Gastrocnemius medialis (tissue), 4 donors: ENCODE data around the gene OSBP2. TPM values are rescaled to one million over a fixed set of nuclear protein-coding genes. Genes with fewer than 3 reads are reported as not detected.

ENCODE experiments used
- ATAC-seq, 2 donors: fragments of 150-250 bp; one replicate each; pipeline ENCODE4 v1.9.1; 2016
- DNase-seq, 2 donors: peaks; one replicate each; pipeline ENCODE4 v3.0.0-alpha.2; 2019
- H3K27ac ChIP-seq, 4 donors: fragments of 200-600 bp; sonication (generic); 1 replicate in 1 of 4; 2 replicates in 3 of 4; pipeline ENCODE4 v1.5.1; 2016 to 2018; ENCODE audit warnings: mild to moderate bottlenecking in 2 of 4, moderate library complexity in 1 of 4
- H3K27me3 ChIP-seq, 3 donors: fragments of 200-600 bp; sonication (generic) in 2 of 3; 1 replicate in 1 of 3; 2 replicates in 2 of 3; pipeline versions ENCODE4 v1.5.1 to v1.6.0; 2016 to 2019; ENCODE audit warnings: mild to moderate bottlenecking in 1 of 3, moderate library complexity in 1 of 3
- H3K36me3 ChIP-seq, 2 donors: fragments of 200-600 bp; sonication (generic) in 1 of 2; one replicate each; pipeline ENCODE4 v1.5.1; 2017 to 2018
- H3K4me1 ChIP-seq, 2 donors: fragments of 200-600 bp; sonication (generic) in 1 of 2; one replicate each; pipeline ENCODE4 v1.5.1; 2016 to 2017; ENCODE audit warnings: mild to moderate bottlenecking in 2 of 2
- H3K4me3 ChIP-seq, 4 donors: fragments of 200-600 bp; sonication (generic) in 3 of 4; 1 replicate in 1 of 4; 2 replicates in 3 of 4; pipeline ENCODE4 v1.5.1; 2016 to 2019; ENCODE audit warnings: mild to moderate bottlenecking in 2 of 4
- H3K9me3 ChIP-seq, 3 donors: fragments of 200-600 bp; sonication (generic) in 2 of 3; 1 replicate in 1 of 3; 2 replicates in 2 of 3; pipeline ENCODE4 v1.5.1; 2016 to 2019
- POLR2A ChIP-seq, 2 donors: fragments of 450-650 bp; IDR thresholded peaks; one replicate each; pipeline ENCODE4 v1.6.1; 2017; ENCODE audit warnings: antibody characterized with exemption in 2 of 2, mild to moderate bottlenecking in 2 of 2, moderate library complexity in 2 of 2
- in situ Hi-C, 4 donors: fragments of 200-750 bp; cut with MboI; loops; one replicate each; pipeline versions ENCODE4 v1.15.0 to v1.8.0; 2017; ENCODE audit warnings: low sequenced_read_pairs in 4 of 4
- intact Hi-C: fragments of 100-400 bp; cut with DNase I; formaldehyde crosslinking; loops from one replicate; pipeline ENCODE4 v1.15.1; 2023; ENCODE audit warnings: low total_unique reads
- total RNA-seq, 4 donors: library from RNA; depleted of rRNA; stranded (reverse); fragments of >200 nt; gene quantifications; one replicate each; pipeline versions ENCODE4 v1.1.0 to v1.2.3, GENCODE V29; 2016
- TF ChIP-seq, protein P1 (sequence below), 5 experiments: fragments of 450-650 bp in 3 of 5; fragments of 200-600 bp in 2 of 5; sonication (generic) in 2 of 5; IDR thresholded peaks in 4 of 5; conservative IDR thresholded peaks in 1 of 5; 1 replicate in 4 of 5; 2 replicates in 1 of 5; pipeline ENCODE4 v1.5.1; 2016 to 2019; ENCODE audit warnings: antibody characterized with exemption in 5 of 5, mild to moderate bottlenecking in 3 of 5, moderate library complexity in 3 of 5

OSBP2 gene
- total RNA-seq, 4 donors from 2014 or later: 2.8 to 4.3 (median 3.0) TPM

DNA sequence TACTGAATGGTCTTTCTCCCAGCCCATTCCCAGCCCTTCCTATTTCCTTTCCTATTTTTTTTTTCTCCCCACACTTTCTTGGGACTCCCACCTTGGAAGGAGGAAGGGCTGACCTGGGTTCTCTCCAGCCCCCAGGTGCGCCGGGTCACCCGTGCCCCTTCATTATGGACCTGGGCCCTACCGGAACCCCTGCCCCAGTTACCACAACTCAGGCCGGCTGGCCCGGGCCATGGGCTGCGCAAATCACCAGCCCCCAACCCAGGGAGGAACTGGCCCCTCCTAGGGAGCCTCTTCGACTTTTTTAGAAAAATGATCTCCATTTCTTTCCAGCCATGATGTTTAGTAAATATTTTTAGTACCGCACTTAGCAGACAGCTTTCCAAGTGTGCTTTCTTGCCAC lies 211.7 kb downstream of the OSBP2 start:
- Histone ChIP-seq H3K9me3 (no peaks in the 10 kb centered on the region), H3K4me3 (no peak overlapping the region), H3K36me3 (no peaks in the 10 kb centered on the region), H3K4me1 (no peaks in the 10 kb centered on the region), H3K27ac (no peak overlapping the region), H3K27me3 (no peaks in the 10 kb centered on the region)
- intact Hi-C loops: no loop called here
- in situ Hi-C loops: loop anchor here in 1 of 4 donors (25.0 kb wide), 1 partner anchor 269 kb away; the partner anchor contains the start of gene SLC35E4
- ATAC-seq (no peak), DNase-seq (no peak)
- TF ChIP-seq, protein P1, sequence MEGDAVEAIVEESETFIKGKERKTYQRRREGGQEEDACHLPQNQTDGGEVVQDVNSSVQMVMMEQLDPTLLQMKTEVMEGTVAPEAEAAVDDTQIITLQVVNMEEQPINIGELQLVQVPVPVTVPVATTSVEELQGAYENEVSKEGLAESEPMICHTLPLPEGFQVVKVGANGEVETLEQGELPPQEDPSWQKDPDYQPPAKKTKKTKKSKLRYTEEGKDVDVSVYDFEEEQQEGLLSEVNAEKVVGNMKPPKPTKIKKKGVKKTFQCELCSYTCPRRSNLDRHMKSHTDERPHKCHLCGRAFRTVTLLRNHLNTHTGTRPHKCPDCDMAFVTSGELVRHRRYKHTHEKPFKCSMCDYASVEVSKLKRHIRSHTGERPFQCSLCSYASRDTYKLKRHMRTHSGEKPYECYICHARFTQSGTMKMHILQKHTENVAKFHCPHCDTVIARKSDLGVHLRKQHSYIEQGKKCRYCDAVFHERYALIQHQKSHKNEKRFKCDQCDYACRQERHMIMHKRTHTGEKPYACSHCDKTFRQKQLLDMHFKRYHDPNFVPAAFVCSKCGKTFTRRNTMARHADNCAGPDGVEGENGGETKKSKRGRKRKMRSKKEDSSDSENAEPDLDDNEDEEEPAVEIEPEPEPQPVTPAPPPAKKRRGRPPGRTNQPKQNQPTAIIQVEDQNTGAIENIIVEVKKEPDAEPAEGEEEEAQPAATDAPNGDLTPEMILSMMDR (IDR thresholded peaks at IDR 0.05 in 4 of 5, conservative IDR thresholded peaks at IDR 0.05 in 1 of 5): no peak
- no peak for TF ChIP-seq POLR2A (IDR thresholded peaks at IDR 0.05)

DNA sequence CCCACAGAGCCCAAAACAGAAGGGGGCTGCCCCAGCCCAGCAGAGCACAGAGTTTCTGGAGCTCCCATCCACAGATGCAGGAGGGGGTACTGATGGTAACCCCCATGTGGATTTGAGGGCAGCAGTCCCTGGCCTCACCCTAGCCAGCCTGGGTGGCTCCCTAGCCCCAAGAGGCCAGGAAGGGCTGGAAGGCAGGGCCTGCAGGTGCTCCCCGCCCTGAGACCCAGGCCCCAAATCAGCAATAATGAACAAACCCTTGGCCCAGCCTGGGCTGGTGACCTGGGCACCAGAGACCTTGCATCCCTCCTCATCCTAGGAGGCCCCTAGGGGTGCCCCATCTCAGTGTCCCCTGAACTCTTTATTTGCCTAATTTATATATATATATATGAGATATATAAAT lies 212.3 kb downstream of the OSBP2 start:
- Histone ChIP-seq H3K36me3 (no peaks in the 10 kb centered on the region), H3K27me3 (no peaks in the 10 kb centered on the region), H3K4me3 (no peak overlapping the region), H3K9me3 (no peaks in the 10 kb centered on the region), H3K4me1 (no peaks in the 10 kb centered on the region), H3K27ac (no peak overlapping the region)
- in situ Hi-C loops (loop anchor here in 1 of 4 donors (25.0 kb wide), 1 partner anchor 270 kb away; the partner anchor contains the start of gene SLC35E4), intact Hi-C loops (no loop called here)
- no peak for ATAC-seq
- DNase-seq: no peak
- TF ChIP-seq POLR2A (IDR thresholded peaks at IDR 0.05): no peak
- TF ChIP-seq, protein P1 (IDR thresholded peaks at IDR 0.05 in 4 of 5, conservative IDR thresholded peaks at IDR 0.05 in 1 of 5): no peak

DNA sequence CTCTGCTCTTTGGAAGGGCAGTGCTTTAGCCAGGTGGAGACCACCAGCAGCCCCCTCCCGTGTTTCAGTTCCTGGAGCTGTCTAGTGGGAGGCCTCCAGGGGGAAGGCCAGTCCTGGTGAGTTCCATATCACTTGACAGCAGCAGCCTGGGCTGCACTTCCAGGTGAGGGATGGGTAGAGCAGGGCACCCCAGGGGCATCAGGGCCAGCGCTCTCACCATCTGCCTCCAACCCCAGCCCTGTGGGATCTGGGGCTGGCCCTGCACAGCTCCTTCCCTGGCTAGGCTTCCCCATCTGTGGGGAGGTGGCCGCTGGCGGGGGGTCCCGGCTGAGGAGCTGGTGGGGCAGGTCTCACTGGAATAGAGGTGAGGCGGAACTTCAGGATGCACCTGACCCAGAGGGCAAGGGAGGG lies 213.4 kb downstream of the OSBP2 start:
- H3K36me3 ChIP-seq: no peaks in the 10 kb centered on the region
- no peak for ATAC-seq
- TF ChIP-seq POLR2A (IDR thresholded peaks at IDR 0.05): no peak
- TF ChIP-seq, protein P1 (IDR thresholded peaks at IDR 0.05 in 4 of 5, conservative IDR thresholded peaks at IDR 0.05 in 1 of 5): no peak
- no peak overlapping the region for H3K4me3 ChIP-seq
- H3K4me1 ChIP-seq: no peaks in the 10 kb centered on the region
- in situ Hi-C loops (loop anchor here in 1 of 4 donors (25.0 kb wide), 1 partner anchor 271 kb away; the partner anchor contains the start of gene SLC35E4), intact Hi-C loops (no loop called here)
- H3K9me3 ChIP-seq: no peaks in the 10 kb centered on the region
- no peak overlapping the region for H3K27ac ChIP-seq
- H3K27me3 ChIP-seq: no peaks in the 10 kb centered on the region
- no peak for DNase-seq

DNA sequence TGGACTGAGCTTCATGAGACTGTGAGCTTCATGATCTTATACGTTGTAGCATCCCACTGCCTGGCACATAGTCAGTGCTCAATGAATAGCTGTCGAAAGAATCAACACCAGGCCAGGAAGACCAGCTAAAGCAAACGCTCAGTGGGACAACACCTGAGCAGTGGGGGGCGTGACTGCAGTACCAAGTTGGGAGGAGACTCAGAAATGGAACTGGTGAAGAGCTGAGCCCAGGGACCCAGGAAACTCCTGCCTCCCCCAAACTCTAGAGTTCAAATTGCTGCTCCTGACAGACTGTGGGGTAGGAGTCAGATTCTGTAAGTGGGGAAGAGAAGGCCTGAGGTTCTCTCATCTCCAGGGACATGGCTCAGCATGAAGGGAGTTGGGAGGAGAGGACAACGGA lies 214.6 kb downstream of the OSBP2 start:
- intact Hi-C loops (no loop called here), in situ Hi-C loops (loop anchor here in 1 of 4 donors (25.0 kb wide), 1 partner anchor 272 kb away; the partner anchor contains the start of gene SLC35E4)
- DNase-seq (no peak), ATAC-seq (no peak)
- Histone ChIP-seq H3K36me3 (no peaks in the 10 kb centered on the region), H3K4me1 (no peaks in the 10 kb centered on the region), H3K4me3 (no peak overlapping the region), H3K27me3 (no peaks in the 10 kb centered on the region), H3K9me3 (no peaks in the 10 kb centered on the region), H3K27ac (no peak overlapping the region)
- TF ChIP-seq, protein P1 (IDR thresholded peaks at IDR 0.05 in 4 of 5, conservative IDR thresholded peaks at IDR 0.05 in 1 of 5): no peak
- TF ChIP-seq POLR2A (IDR thresholded peaks at IDR 0.05): no peak

DNA sequence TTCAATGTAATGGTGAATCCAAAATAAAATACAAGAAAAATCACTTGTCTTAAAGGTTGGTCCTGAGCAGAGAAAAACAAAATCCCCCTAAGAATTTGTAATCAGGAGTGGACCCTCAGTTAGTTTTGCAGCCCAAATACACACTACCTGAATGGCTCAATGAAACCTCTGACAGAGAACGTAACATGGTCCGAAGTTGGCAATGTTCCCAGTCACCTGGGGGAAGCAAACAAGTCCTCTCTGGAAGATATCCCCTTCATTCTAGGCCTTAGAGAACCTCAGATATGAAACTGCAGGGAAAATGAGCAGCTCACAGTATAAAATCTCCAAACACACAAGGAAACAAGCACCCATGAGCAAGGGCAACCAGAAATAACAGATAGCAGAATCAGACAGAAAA lies 215.7 kb downstream of the OSBP2 start:
- H3K36me3 ChIP-seq: no peaks in the 10 kb centered on the region
- ATAC-seq: no peak
- in situ Hi-C loops: loop anchor here (10.0 to 25.0 kb wide), 3 partner anchors 146 to 276 kb away; partner anchors contain the start of gene SLC35E4 (in 2 of the 4)

More for the DNA sequence above, 215.7 kb downstream of the OSBP2 start:
- Histone ChIP-seq H3K4me3 (no peak overlapping the region), H3K27me3 (no peaks in the 10 kb centered on the region), H3K4me1 (no peaks in the 10 kb centered on the region), H3K9me3 (peaks cover 0 to 8% (median 0%) of the 10 kb centered on the region in 3 donors), H3K27ac (no peak overlapping the region)
- intact Hi-C loops: no loop called here
- TF ChIP-seq POLR2A (IDR thresholded peaks at IDR 0.05): no peak
- TF ChIP-seq, protein P1 (IDR thresholded peaks at IDR 0.05 in 4 of 5, conservative IDR thresholded peaks at IDR 0.05 in 1 of 5): no peak
- no peak for DNase-seq
